Keratinocyte (primary cell): Measurements from ENCODE around the gene CENPL.

Experiments
- CTCF ChIP-seq, 3 experiments: IDR thresholded peaks in 1 of 3; conservative IDR thresholded peaks in 1 of 3; optimal IDR thresholded peaks in 1 of 3; 2 replicates in 2 of 3; 3 replicates in 1 of 3; pipeline versions ENCODE3 to v1.5.1; 2011; ENCODE audit warnings: low read length in 3 of 3, mild to moderate bottlenecking in 3 of 3, moderate library complexity in 2 of 3, control low read depth in 1 of 3, inconsistent platforms in 1 of 3; ENCODE audit not compliant: insufficient read depth in 2 of 3; ENCODE audit errors: extremely low read depth in 1 of 3
- EZH2 ChIP-seq: IDR thresholded peaks from one replicate; pipeline ENCODE4 v1.6.1; 2012; ENCODE audit warnings: inconsistent platforms, mild to moderate bottlenecking, low read length, moderate library complexity

DNA sequence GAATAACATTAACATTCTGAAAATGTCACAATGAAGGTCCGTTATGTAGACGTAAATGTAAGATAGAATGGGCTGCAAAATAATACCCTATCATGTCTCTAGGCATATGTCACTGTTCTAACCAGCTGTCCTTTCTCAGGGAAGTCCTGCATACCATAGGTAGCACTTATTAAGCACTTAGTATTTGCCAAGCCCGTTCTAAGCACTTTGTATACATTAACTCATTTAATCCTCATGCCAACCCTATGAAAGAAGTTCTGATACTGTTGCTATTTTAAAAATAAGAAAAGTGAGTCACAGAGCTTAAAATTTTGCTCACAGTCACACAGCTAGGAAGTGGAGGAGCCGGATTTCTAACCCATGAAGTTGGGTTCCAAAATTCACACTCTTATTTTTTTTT lies 27.4 kb upstream of the CENPL start:
- TF ChIP-seq CTCF (optimal IDR thresholded peaks at IDR 0.05 in 1 of 3, IDR thresholded peaks at IDR 0.05 in 1 of 3, conservative IDR thresholded peaks at IDR 0.05 in 1 of 3; ENCODE audit: extremely low read depth in 1 of 3, insufficient read depth in 2 of 3, low read length in 3 of 3) = no peak
- TF ChIP-seq EZH2 = no peak
